Measurements from ENCODE around the gene UCK2. TPM values are rescaled to one million over a fixed set of nuclear protein-coding genes. Genes with fewer than 3 reads are reported as not detected.

UCK2 gene
- total and polyA plus RNA-seq, 2 of the 8 experiments (the other 6 are each of a cell fraction or from before 2014, with no cell fraction given) = 103 to 109 TPM

DNA sequence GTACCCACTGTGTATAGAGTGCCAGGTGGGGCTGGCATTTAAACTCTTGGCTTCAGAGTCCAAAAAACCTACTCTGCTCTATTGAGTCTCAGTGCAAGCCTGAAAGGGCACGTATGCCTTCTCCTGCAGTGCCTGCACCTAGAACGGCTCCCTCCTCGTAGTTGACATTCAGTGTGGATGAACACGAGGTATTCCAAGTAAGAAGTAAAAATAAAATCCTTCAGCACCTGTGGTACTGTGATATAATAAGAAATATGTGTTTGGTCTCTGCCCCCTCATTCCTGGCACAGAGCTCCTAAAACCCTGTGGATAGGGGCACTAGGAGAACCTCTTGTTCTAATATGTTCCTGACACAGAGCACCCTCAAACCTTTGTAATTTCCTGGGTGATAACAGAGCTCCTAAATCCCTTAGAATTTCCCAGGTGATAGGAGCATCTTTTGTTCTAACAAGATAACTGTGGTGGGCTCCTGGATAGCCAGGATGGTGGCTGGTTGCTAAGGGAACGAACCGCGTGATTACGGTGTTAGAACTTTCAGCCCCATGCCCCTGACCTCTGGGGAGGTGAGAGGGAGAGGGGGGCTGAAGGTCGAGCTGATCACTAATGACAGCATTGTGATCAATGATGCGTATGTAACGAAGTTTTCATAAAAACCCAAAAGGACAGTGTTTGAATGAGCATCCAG, 16.8 kb downstream of the UCK2 start (continued):
- TF ChIP-seq, protein P1, sequence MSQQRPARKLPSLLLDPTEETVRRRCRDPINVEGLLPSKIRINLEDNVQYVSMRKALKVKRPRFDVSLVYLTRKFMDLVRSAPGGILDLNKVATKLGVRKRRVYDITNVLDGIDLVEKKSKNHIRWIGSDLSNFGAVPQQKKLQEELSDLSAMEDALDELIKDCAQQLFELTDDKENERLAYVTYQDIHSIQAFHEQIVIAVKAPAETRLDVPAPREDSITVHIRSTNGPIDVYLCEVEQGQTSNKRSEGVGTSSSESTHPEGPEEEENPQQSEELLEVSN (IDR thresholded peaks at IDR 0.05) = no peak
- TF ChIP-seq CREB1 (IDR thresholded peaks at IDR 0.05) = no peak
- no peak for TF ChIP-seq POLR2A (IDR thresholded peaks at IDR 0.05; ENCODE audit: control extremely low read depth in 1 of 2, low read depth in 2 of 2, low read length in 2 of 2)
- TF ChIP-seq EGR1 (IDR thresholded peaks at IDR 0.05; ENCODE audit: borderline replicate concordance, low read depth, low read length) = no peak

Measured in H1 (cell line).